ENCODE results near the gene INS. TPM values are rescaled to one million over a fixed set of nuclear protein-coding genes. Genes with fewer than 3 reads are reported as not detected.

INS gene
- total RNA-seq, 4 donors from 2014 or later = not detected

DNA sequence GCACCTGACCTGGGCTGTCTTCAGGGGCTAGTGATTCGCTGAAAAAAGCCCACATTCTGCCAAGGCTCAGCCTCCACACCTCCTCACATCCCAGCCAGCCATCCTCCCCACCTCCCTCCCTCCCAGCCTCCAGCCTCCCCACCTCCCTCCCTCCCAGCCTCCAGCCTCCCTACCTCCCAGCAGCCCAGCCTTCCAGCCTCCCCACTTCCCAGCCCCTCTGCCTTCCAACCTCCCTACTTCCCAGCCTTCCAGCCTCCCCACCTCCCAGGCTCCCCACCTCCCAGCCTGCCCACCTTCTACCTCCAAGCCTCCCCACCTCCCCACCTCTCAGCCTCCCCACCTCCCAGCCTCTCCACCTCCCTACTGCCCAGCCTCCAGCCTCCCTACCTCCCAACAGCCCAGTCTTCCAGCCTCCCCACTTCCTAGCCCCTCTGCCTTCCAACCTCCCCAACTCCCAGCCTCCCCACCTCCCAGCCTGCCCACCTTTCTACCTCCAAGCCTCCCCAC is 44.3 kb upstream of the INS start:
- peaks cover 0 to 38% (median 0%) of the 10 kb centered on the region in 4 donors for H3K27me3 ChIP-seq
- peaks cover 0 to 6% (median 3%) of the 10 kb centered on the region in 4 donors for H3K9me3 ChIP-seq
- H3K36me3 ChIP-seq = no peaks in the 10 kb centered on the region
- H3K27ac ChIP-seq (replicated peaks in 1 of 4) = no peak overlapping the region
- H3K4me1 ChIP-seq = no peaks in the 10 kb centered on the region
- TF ChIP-seq CTCF (IDR thresholded peaks at IDR 0.05) = no peak
- no peak for TF ChIP-seq POLR2AphosphoS5 (IDR thresholded peaks at IDR 0.05)
- no peak for TF ChIP-seq POLR2A (IDR thresholded peaks at IDR 0.05; ENCODE audit: low read depth)
- TF ChIP-seq EP300 (IDR thresholded peaks at IDR 0.05) = no peak
- H3K4me3 ChIP-seq = no peak overlapping the region
- WGBS = 88% methylated on average over 1 of the region's 1 CpG
- intact Hi-C loops (cut with DNase I) = no loop called here
- DNase-seq (ENCODE audit: extremely low spot score) = no peak

DNA sequence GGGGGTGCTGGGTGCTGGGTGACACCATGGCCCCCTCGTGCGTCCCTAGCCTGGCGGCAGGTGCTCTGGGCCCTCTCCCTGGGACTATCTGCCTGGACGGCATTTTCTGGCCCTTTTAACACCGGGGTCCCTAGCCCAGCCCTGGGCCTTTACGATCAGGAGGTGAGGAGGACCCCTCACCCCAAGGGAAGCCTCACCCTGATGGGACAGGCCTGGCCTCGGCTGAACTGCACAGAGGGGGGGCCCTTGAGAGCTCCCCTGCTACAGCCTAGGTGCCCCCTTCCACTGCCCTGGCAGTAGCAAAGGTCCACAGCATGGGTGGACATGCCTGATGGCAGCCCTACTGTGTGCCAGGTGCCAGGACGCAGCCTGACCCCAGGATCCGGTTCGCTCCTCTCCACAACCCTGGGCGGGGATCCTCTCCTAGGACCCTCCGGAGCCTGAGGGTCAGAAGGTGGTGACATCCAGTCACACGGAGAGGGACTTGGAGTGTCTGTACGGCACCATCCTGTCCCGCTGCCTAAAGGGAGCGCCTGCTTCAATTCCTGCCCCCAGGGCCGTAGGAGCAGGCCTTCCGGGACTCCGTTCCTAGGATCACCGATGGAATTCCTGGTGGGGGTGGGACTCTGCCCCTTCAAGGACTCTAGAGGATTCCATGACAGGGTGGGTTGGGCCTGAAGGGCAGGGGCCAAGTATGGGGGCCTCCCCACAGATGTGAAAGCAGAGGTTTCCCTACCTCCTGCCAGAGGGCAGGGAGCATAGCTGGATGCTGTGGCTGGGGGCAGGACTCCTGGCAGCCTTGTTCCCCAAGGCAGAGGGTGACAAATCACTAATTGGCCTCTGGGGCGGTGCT is 43.6 kb upstream of the INS start:
- H3K27ac ChIP-seq (replicated peaks in 1 of 4) = no peak overlapping the region
- H3K27me3 ChIP-seq = peaks cover 0 to 31% (median 0%) of the 10 kb centered on the region in 4 donors
- DNase-seq (ENCODE audit: extremely low spot score) = no peak
- peaks cover 0 to 6% (median 3%) of the 10 kb centered on the region in 4 donors for H3K9me3 ChIP-seq
- WGBS = 90% methylated on average over 13 of the region's 21 CpGs
- intact Hi-C loops (cut with DNase I) = no loop called here
- no peaks in the 10 kb centered on the region for H3K36me3 ChIP-seq
- no peaks in the 10 kb centered on the region for H3K4me1 ChIP-seq
- TF ChIP-seq CTCF (IDR thresholded peaks at IDR 0.05) (no peak), POLR2A (IDR thresholded peaks at IDR 0.05; ENCODE audit: low read depth) (no peak), EP300 (IDR thresholded peaks at IDR 0.05) (no peak), POLR2AphosphoS5 (IDR thresholded peaks at IDR 0.05) (no peak)
- H3K4me3 ChIP-seq = no peak overlapping the region

GRCh38 chr11:2203440-2204259 is 42.6 kb upstream of the INS start:
- intact Hi-C loops (cut with DNase I) = no loop called here
- peaks cover 0 to 22% (median 0%) of the 10 kb centered on the region in 4 donors for H3K27me3 ChIP-seq
- TF ChIP-seq POLR2A (IDR thresholded peaks at IDR 0.05; ENCODE audit: low read depth) = no peak
- no peak for TF ChIP-seq POLR2AphosphoS5 (IDR thresholded peaks at IDR 0.05)
- no peak for TF ChIP-seq CTCF (IDR thresholded peaks at IDR 0.05)
- TF ChIP-seq EP300 (IDR thresholded peaks at IDR 0.05) = no peak
- no peaks in the 10 kb centered on the region for H3K36me3 ChIP-seq
- no peak overlapping the region for H3K27ac ChIP-seq (replicated peaks in 1 of 4)
- peaks cover 0 to 6% (median 3%) of the 10 kb centered on the region in 4 donors for H3K9me3 ChIP-seq
- 91% methylated on average over 5 of the region's 23 CpGs for WGBS
- DNase-seq (ENCODE audit: extremely low spot score) = no peak
- H3K4me3 ChIP-seq = no peak overlapping the region
- H3K4me1 ChIP-seq = no peaks in the 10 kb centered on the region

- H3K27me3 ChIP-seq = peaks cover 0 to 16% (median 0%) of the 10 kb centered on the region in 4 donors
- intact Hi-C loops (cut with DNase I) = no loop called here
- 66% methylated on average over 4 of the region's 10 CpGs for WGBS
- no peak overlapping the region for H3K27ac ChIP-seq (replicated peaks in 1 of 4)
- H3K4me1 ChIP-seq = no peaks in the 10 kb centered on the region
- H3K4me3 ChIP-seq = no peak overlapping the region
- H3K9me3 ChIP-seq = peaks cover 0 to 6% (median 3%) of the 10 kb centered on the region in 4 donors
- no peaks in the 10 kb centered on the region for H3K36me3 ChIP-seq
- TF ChIP-seq POLR2AphosphoS5 (IDR thresholded peaks at IDR 0.05) (no peak), CTCF (IDR thresholded peaks at IDR 0.05) (no peak), EP300 (IDR thresholded peaks at IDR 0.05) (no peak), POLR2A (IDR thresholded peaks at IDR 0.05; ENCODE audit: low read depth) (no peak)
- no peak for DNase-seq (ENCODE audit: extremely low spot score)
These were observed 42.0 kb upstream of the INS start for GRCh38 chr11:2202900-2203439.

Data from esophagus muscularis mucosa (tissue), 4 donors.